ENCODE measurements around the gene ST7.

GRCh38 chr7:117094457-117094856 lies 141.2 kb downstream of the ST7 start:
- TF ChIP-seq CTCF (IDR thresholded peaks at IDR 0.05; ENCODE audit: insufficient read depth, low read depth, low read length) (no peak), EZH2 (IDR thresholded peaks at IDR 0.05; ENCODE audit: insufficient read depth, low read length) (no peak)
